ENCODE measurements around the gene PCID2.

DNA sequence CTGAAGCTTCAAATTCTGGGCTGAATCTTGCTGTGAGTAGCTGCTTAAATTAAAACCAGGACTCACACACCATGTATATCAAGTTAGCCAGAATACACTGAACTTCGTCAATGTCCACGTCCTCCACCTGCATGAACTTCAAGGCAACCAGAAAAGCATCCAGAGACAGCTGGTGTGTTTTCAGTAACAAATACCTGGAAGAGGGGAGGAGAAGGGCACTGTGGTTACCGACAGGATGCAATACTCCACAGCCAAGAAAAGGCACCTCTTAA, 29.6 kb downstream of the PCID2 start:
- TF ChIP-seq, protein P1, sequence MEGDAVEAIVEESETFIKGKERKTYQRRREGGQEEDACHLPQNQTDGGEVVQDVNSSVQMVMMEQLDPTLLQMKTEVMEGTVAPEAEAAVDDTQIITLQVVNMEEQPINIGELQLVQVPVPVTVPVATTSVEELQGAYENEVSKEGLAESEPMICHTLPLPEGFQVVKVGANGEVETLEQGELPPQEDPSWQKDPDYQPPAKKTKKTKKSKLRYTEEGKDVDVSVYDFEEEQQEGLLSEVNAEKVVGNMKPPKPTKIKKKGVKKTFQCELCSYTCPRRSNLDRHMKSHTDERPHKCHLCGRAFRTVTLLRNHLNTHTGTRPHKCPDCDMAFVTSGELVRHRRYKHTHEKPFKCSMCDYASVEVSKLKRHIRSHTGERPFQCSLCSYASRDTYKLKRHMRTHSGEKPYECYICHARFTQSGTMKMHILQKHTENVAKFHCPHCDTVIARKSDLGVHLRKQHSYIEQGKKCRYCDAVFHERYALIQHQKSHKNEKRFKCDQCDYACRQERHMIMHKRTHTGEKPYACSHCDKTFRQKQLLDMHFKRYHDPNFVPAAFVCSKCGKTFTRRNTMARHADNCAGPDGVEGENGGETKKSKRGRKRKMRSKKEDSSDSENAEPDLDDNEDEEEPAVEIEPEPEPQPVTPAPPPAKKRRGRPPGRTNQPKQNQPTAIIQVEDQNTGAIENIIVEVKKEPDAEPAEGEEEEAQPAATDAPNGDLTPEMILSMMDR (IDR thresholded peaks at IDR 0.05) = no peak
- no peak for TF ChIP-seq YY1 (IDR thresholded peaks at IDR 0.05; ENCODE audit: low read depth)

Data from SK-N-SH (cell line).